GM21423 (cell line): ENCODE measurements around the gene TRIOBP.

Source experiments
- ATAC-seq: cut with Tn5 transposase; IDR thresholded peaks from one replicate; pipeline ENCODE4 v1.9.1; 2021; ENCODE audit warnings: mild to moderate bottlenecking, moderate library complexity; ENCODE audit not compliant: unreplicated experiment

TRIOBP gene

GRCh38 chr22:37803195-37803638 lies 106.4 kb downstream of the TRIOBP start:
- ATAC-seq, result no peak

GRCh38 chr22:37803639-37804351 lies 106.9 kb downstream of the TRIOBP start:
- ATAC-seq, result no peak

- no peak for ATAC-seq
Measured at GRCh38 chr22:37804352-37804880, 107.6 kb downstream of the TRIOBP start.

- ATAC-seq, result no peak
Measured at GRCh38 chr22:37804881-37805809, 108.3 kb downstream of the TRIOBP start.

- no peak for ATAC-seq
Measured at GRCh38 chr22:37805810-37806277, 109.0 kb downstream of the TRIOBP start.

GRCh38 chr22:37806409-37807333 lies 109.8 kb downstream of the TRIOBP start:
- no peak for ATAC-seq

GRCh38 chr22:37807410-37808293 lies 110.8 kb downstream of the TRIOBP start, which contains the start of gene GCAT:
Gene GCAT, plus strand, starts transcription at chr22:37807934. Its CDS starts 34 bp downstream, at chr22:37807968.
- peak; percentile 82 for ATAC-seq

GRCh38 chr22:37808294-37808657 lies 111.4 kb downstream of the TRIOBP start:
- ATAC-seq, result no peak

GRCh38 chr22:37809672-37810333 lies 113.0 kb downstream of the TRIOBP start:
- no peak for ATAC-seq

GRCh38 chr22:37811867-37812266 lies 115.0 kb downstream of the TRIOBP start:
- ATAC-seq, result no peak

GRCh38 chr22:37812869-37813678 lies 116.2 kb downstream of the TRIOBP start:
- no peak for ATAC-seq

- ATAC-seq, result no peak
Measured at GRCh38 chr22:37815593-37815992, 118.7 kb downstream of the TRIOBP start.

GRCh38 chr22:37816543-37817180 lies 119.8 kb downstream of the TRIOBP start:
- no peak for ATAC-seq

- no peak for ATAC-seq
Measured at GRCh38 chr22:37817705-37818408, 121.0 kb downstream of the TRIOBP start.

- ATAC-seq, result no peak
Measured at GRCh38 chr22:37818409-37819104, 121.7 kb downstream of the TRIOBP start.

GRCh38 chr22:37819105-37819433 lies 122.2 kb downstream of the TRIOBP start:
- no peak for ATAC-seq
